Activated naive CD8-positive, alpha-beta T cell treated with anti-CD3 and anti-CD28 coated beads, Interleukin-2, amount 10 ng/mL, durations not matched to agents 7 days and 5 days (primary cell): Measurements from ENCODE around the gene NRTN. TPM values are rescaled to one million over a fixed set of nuclear protein-coding genes. Genes with fewer than 3 reads are reported as not detected.
"Not testable (repeated sequence)": the region's sequence is repeated elsewhere in the genome, so short reads cannot be mapped to it uniquely, and the experiment has no call there.

ENCODE experiments used
- ATAC-seq: fragments of 150-1000 bp; cut with Tn5 transposase; one replicate; pipeline ENCODE4 v1.10.0; 2021; ENCODE audit warnings: low read depth, moderate library complexity
- POLR2A ChIA-PET: fragments of 350-600 bp; sonication (Branson Sonifier 250); formaldehyde crosslinking; loops from one replicate; lab custom pipeline; 2021; ENCODE audit warnings: antibody characterized with exemption; lab: Charles Lee
- DNase-seq: peaks from one replicate; pipeline ENCODE4 v3.0.0; 2021
- H3K27ac Mint-ChIP-seq: one replicate; pipeline ENCODE4 v1.8.0; 2022; ENCODE audit warnings: mild to moderate bottlenecking, mixed read lengths
- H3K27me3 Mint-ChIP-seq: one replicate; pipeline ENCODE4 v1.8.0; 2022; ENCODE audit warnings: mild to moderate bottlenecking, moderate library complexity, mixed read lengths
- H3K36me3 Mint-ChIP-seq: one replicate; pipeline ENCODE4 v1.8.0; 2021; ENCODE audit warnings: mild to moderate bottlenecking, mixed read lengths
- H3K4me1 Mint-ChIP-seq: one replicate; pipeline ENCODE4 v1.8.0; 2021; ENCODE audit warnings: mixed read lengths
- H3K4me3 Mint-ChIP-seq: one replicate; pipeline ENCODE4 v1.8.0; 2022; ENCODE audit warnings: mild to moderate bottlenecking, moderate library complexity, mixed read lengths
- H3K9me3 Mint-ChIP-seq: one replicate; pipeline ENCODE4 v1.8.0; 2021; ENCODE audit warnings: mixed read lengths
- total RNA-seq, 2 experiments: library from RNA; stranded (reverse); gene quantifications; one replicate each; pipeline ENCODE4 v1.2.3, GENCODE V29; 2021

The NRTN gene
- total RNA-seq, 2 experiments from 2014 or later = 0.36 to 0.45 TPM

- Mint-ChIP-seq H3K4me3 (no peak overlapping the region), H3K9me3 (no peaks in the 10 kb centered on the region), H3K36me3 (no peaks in the 10 kb centered on the region), H3K4me1 (no peaks in the 10 kb centered on the region), H3K27me3 (no peaks in the 10 kb centered on the region), H3K27ac (peak overlapping the region; percentile 63)
- POLR2A ChIA-PET = no interaction called here
- DNase-seq = no peak
- no peak for ATAC-seq
These were observed 58.3 kb downstream of the NRTN start for GRCh38 chr19:5863030-5863665.

- Mint-ChIP-seq H3K27me3 (no peaks in the 10 kb centered on the region), H3K4me1 (no peaks in the 10 kb centered on the region), H3K9me3 (no peaks in the 10 kb centered on the region), H3K36me3 (no peaks in the 10 kb centered on the region), H3K4me3 (no peak overlapping the region), H3K27ac (no peak overlapping the region)
- DNase-seq = no peak
- POLR2A ChIA-PET = no interaction called here
- no peak for ATAC-seq
These were observed 59.3 kb downstream of the NRTN start for GRCh38 chr19:5864013-5864720.

GRCh38 chr19:5864725-5865486, 60.0 kb downstream of the NRTN start:
- no peaks in the 10 kb centered on the region for H3K4me1 Mint-ChIP-seq
- no peaks in the 10 kb centered on the region for H3K27me3 Mint-ChIP-seq
- H3K9me3 Mint-ChIP-seq = no peaks in the 10 kb centered on the region
- no peak overlapping the region for H3K4me3 Mint-ChIP-seq
- no peak for ATAC-seq
- no peak overlapping the region for H3K27ac Mint-ChIP-seq
- no peaks in the 10 kb centered on the region for H3K36me3 Mint-ChIP-seq
- POLR2A ChIA-PET = no interaction called here
- no peak for DNase-seq

- ATAC-seq (no peak), DNase-seq (no peak)
- H3K36me3 Mint-ChIP-seq = no peaks in the 10 kb centered on the region
- no peak overlapping the region for H3K4me3 Mint-ChIP-seq
- H3K27me3 Mint-ChIP-seq = no peaks in the 10 kb centered on the region
- H3K4me1 Mint-ChIP-seq = no peaks in the 10 kb centered on the region
- H3K27ac Mint-ChIP-seq = no peak overlapping the region
- POLR2A ChIA-PET = no interaction called here
- H3K9me3 Mint-ChIP-seq = no peaks in the 10 kb centered on the region
These were observed 60.9 kb downstream of the NRTN start for GRCh38 chr19:5865772-5866171.

- no peak overlapping the region for H3K4me3 Mint-ChIP-seq
- no peaks in the 10 kb centered on the region for H3K9me3 Mint-ChIP-seq
- no peaks in the 10 kb centered on the region for H3K36me3 Mint-ChIP-seq
- no peak for ATAC-seq
- H3K27me3 Mint-ChIP-seq = no peaks in the 10 kb centered on the region
- POLR2A ChIA-PET = no interaction called here
- no peak overlapping the region for H3K27ac Mint-ChIP-seq
- no peaks in the 10 kb centered on the region for H3K4me1 Mint-ChIP-seq
- no peak for DNase-seq
These were observed 62.6 kb downstream of the NRTN start for GRCh38 chr19:5867201-5868136.

- DNase-seq (no peak), ATAC-seq (no peak)
- Mint-ChIP-seq H3K27me3 (no peaks in the 10 kb centered on the region), H3K27ac (no peak overlapping the region), H3K4me3 (no peak overlapping the region), H3K9me3 (no peaks in the 10 kb centered on the region), H3K36me3 (no peaks in the 10 kb centered on the region), H3K4me1 (peaks cover 3% of the 10 kb centered on the region)
- POLR2A ChIA-PET = interaction anchor here (0.7 kb wide), 1 partner anchor 32 kb away, joined by 3 read pairs; the partner anchor contains the start of gene FUT6
These were observed 66.1 kb downstream of the NRTN start for GRCh38 chr19:5870986-5871394.

GRCh38 chr19:5873617-5874199, 68.8 kb downstream of the NRTN start:
- Mint-ChIP-seq H3K36me3 (no peaks in the 10 kb centered on the region), H3K27ac (no peak overlapping the region), H3K9me3 (no peaks in the 10 kb centered on the region), H3K4me3 (no peak overlapping the region), H3K4me1 (peaks cover 3% of the 10 kb centered on the region), H3K27me3 (peaks cover 2% of the 10 kb centered on the region)
- ATAC-seq (no peak), DNase-seq (no peak)
- POLR2A ChIA-PET = no interaction called here

GRCh38 chr19:5874496-5874895, 69.6 kb downstream of the NRTN start:
- not testable (repeated sequence) for ATAC-seq, H3K27ac Mint-ChIP-seq, H3K27me3 Mint-ChIP-seq, H3K4me3 Mint-ChIP-seq, H3K36me3 Mint-ChIP-seq, H3K4me1 Mint-ChIP-seq, DNase-seq, H3K9me3 Mint-ChIP-seq
- POLR2A ChIA-PET = interaction anchor here (0.7 kb wide), 1 partner anchor 29 kb away, joined by 5 read pairs; no protein-coding TSS in a partner anchor

- ATAC-seq (no peak), DNase-seq (no peak)
- Mint-ChIP-seq H3K4me3 (no peak overlapping the region), H3K36me3 (no peaks in the 10 kb centered on the region), H3K9me3 (no peaks in the 10 kb centered on the region), H3K27me3 (peaks cover 12% of the 10 kb centered on the region), H3K27ac (no peak overlapping the region), H3K4me1 (peaks cover 3% of the 10 kb centered on the region)
- POLR2A ChIA-PET = no interaction called here
These were observed 72.6 kb downstream of the NRTN start for GRCh38 chr19:5877427-5877826.

- H3K9me3 Mint-ChIP-seq = no peaks in the 10 kb centered on the region
- POLR2A ChIA-PET = no interaction called here
- no peak overlapping the region for H3K4me3 Mint-ChIP-seq
- DNase-seq = no peak
- H3K27me3 Mint-ChIP-seq = peaks cover 12% of the 10 kb centered on the region
- no peak overlapping the region for H3K27ac Mint-ChIP-seq
- H3K36me3 Mint-ChIP-seq = no peaks in the 10 kb centered on the region
- H3K4me1 Mint-ChIP-seq = peaks cover 3% of the 10 kb centered on the region
- no peak for ATAC-seq
These were observed 73.0 kb downstream of the NRTN start for GRCh38 chr19:5877882-5878281.
